ENCODE results near the gene RERE.

Gene RERE

DNA sequence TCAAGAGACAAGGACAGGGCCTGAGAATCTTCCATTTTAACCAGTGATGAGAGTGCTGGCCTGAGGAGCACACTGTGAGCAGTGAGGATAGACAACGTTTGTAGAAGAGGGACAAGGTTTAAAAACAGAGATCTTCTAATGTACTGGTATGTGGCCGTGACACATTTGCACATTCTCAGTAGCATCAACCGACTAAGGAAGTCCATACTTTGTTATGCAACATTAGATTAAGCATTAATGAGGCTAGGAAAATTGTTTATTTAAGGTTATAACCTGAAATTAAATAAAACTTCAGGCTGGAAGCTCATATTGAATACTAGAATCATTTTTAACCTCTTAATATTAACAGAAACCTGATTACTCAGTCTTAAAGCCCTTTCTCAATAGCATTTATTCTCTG, 400.6 kb downstream of the RERE start:
- DNase-seq, result no peak

DNA sequence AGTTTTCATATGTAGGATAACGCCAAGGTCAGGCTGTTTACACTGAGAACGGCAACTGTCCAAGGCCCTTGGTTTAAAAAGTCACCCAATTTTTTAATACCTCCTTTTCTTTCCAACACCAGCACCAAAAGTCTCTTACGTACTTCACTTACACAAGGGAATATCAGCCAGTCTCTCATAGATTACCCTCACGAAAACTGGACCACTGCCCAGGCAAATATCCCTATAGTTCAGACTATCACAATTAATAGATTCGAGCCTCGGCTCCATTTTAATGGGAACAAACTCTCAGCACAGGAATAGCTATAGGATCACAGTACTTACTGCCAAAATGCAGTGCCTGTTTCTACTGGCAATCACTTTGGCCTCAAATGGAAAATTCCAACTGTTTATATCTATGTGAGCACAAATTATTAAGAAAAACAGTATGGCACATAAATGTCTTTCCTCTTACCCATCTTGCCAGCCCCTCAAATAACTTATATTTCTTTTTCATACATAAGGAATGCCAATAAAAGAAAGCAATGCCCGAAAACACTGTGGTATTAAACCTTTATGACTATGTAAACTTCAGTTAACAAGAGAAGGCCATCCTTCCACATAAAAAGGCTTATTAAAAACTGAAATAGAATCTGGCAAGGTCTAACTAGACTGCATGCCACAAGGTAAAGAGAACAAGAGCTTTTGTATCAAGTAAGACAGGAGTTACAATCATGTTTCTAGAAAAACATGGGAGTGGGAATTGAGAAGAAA, 401.7 kb downstream of the RERE start:
- no peak for DNase-seq

DNA sequence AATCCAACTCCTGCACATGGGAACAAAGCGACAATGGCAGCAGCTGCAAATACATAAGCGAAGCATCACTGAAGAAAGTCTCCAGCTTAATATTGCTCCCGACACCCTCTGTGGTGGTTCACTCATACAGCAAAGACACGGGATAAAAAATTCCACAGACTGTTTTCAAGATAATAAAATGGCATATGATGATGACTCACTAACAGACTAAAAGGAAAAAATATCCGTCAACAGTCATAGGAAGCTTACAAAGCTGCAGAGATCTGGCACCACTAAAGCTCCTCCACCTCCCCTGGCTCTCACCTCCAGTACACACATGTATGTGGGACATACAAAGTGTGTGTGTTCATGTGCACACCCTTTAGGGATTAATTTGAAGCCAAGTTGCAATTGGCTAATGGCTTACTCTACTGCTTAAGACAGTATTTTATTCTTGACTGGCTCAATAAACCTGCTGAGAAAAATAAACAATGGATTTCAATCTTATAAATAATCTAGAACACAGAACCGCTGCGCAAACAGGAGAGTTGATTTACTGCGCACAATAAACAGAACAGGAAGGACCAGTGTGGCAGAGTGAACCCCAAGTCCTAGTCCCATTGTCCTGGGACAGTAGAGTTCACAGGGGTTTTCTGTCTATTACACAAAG, 405.1 kb downstream of the RERE start:
- no peak for DNase-seq

DNA sequence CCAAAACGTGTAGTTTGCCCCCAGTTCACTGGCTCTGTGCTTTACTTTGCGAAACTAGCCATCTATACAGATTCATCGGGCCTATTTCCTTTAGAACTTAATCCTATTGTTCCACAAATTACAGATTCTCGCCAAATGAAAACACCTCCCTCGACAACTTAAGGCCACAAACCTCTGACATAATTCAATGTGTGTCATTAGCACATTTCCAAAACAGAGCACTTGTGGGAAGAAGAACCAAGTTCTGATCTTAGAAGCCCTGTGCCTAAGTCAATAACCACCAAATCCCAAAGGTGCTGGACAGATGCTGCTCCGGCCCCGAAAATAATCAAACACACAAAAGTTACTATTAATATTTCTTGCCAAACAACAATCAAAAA, 405.6 kb downstream of the RERE start:
- DNase-seq, result no peak

DNA sequence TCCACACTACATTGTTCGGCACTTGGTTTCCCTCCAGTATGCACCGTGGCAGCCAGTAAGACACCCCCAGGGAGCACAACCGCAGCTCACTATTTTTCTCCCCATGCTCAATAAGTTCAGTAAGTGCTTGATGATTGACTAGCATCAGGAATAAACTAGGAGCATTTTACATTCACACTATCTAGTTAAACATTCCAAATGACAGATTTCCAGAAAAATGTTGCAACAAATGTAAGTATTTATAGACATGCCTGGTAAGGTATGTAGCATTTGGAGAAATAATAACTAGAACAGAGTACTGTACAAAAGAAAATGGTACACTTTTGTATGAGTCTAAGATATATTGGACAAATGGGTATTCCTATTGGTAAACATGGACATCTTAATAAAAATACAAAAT, 406.6 kb downstream of the RERE start:
- DNase-seq, result no peak

DNA sequence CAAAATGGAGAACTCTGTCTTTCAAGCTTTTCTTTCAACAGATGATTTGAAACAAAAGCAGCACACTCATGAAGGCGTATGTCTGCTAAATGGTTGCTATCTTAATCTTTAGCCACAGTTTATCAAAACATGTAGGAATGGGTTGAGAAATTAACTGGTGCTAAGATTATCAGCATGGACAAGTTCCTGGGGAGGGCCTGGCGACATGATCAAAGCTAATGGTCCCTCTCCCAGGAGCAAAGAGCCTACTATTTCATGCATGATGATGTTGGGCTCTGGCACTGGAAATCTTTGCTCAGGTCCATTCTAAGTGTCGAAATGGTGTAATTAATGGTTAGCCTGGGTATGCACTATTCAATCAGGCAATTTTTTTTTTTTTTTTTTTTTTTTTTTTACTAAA, 407.8 kb downstream of the RERE start:
- DNase-seq, result no peak

DNA sequence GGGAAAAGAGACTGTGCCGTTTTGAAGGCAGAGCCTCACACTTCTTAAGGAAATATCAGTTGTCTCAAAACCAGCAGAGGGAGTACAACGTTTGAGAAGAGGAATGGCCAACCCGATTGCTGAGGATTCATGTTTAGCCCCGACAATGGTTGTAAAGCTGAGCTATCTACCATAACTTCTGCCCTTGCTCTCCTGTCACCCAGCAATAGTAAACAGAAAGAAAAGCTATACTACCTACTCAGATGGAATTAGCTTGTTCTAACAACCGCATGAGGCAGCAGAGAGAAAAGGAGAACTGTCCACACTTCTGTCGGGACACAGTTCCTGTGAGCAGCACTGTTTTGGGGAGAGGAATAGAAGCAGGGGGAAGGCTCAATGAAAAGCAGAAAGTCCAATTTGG, 408.3 kb downstream of the RERE start:
- no peak for DNase-seq

DNA sequence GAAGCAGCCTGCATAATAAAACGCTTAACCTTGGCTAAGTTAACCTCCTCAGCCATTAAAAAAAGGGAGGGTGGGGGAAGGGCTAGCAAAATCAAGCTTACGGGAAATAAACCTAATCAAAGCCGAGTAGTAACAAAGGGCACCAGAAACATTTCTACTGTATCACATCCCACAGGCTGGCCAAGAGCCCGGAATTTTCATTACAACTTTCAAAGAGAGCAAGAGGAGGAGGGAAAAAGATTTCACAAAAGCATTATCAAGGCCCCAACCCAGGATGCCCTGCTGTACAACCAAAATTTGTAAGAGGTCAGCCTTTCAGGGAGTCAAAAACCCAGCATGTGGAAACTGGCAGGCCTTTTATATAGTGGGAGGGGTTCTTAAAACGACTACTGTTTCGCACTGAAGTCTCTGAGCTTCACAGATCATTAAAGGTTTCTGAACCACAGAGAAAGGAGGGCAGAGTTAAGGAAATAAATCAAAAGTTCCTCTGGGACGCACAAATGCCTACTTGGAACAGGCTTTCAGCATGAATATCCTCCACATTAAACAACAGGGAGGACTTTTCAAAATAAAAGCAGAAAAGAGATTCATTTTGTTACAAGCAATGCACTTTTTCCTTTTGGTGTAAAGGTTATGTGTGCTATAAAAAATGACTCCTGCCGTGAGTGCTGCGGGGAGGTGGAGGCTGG, 409.1 kb downstream of the RERE start:
- no peak for DNase-seq

DNA sequence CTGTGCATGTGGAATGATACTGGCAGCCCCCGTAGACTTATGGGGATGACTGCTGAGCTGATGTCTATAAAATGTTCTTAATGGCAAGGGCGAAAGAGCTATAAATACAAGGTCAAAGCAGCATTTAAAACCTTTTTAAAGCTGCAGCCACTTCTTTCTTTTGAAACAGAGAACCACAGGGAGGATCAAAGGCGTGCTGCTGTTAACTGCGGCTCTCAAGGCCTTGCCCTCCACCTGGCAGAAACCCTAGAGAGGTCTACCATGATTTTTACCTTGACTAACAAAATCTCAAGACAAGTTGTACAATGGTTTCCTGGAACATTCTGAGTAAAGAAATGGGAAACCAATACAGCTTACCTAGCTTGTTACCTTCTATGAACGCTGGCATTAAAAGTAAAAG, 409.8 kb downstream of the RERE start:
- DNase-seq, result no peak

DNA sequence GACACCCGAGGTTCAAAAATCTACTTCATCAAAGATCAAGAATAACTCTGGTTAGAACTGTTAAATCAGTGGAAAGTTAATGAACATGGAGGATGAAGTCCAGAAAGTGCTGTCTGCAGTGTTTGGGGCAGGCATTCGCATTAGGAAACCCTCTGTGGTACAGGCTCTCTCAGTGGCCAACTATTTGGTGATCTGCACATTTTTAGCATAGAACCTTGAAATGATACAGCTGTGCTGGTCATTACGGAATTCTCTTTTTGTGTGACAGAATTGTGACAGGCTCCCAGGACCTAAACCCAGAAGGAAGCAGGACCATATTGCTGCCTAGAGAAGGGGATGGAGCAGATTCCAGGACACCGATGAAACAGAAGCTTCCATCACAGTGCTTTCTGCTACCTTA, 410.5 kb downstream of the RERE start:
- no peak for DNase-seq

DNA sequence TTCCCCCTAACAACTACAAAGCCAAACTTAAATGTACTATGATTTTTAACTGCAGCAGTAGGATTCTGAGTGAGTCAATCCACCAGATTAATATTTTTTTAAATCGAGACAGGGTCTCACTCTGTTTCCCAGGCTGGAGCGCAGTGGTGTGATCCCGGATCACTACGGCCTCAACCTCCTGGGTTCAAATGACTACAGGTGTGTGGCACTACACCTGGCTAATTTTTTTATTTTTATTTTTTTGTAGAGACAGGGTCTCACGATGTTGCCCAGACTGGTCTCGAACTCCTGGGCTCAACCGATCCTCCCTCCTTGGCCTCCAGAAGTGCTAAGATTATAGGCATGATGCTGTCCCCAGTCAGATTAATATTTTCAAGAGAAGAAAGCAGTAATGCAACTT, 411.4 kb downstream of the RERE start:
- no peak for DNase-seq

DNA sequence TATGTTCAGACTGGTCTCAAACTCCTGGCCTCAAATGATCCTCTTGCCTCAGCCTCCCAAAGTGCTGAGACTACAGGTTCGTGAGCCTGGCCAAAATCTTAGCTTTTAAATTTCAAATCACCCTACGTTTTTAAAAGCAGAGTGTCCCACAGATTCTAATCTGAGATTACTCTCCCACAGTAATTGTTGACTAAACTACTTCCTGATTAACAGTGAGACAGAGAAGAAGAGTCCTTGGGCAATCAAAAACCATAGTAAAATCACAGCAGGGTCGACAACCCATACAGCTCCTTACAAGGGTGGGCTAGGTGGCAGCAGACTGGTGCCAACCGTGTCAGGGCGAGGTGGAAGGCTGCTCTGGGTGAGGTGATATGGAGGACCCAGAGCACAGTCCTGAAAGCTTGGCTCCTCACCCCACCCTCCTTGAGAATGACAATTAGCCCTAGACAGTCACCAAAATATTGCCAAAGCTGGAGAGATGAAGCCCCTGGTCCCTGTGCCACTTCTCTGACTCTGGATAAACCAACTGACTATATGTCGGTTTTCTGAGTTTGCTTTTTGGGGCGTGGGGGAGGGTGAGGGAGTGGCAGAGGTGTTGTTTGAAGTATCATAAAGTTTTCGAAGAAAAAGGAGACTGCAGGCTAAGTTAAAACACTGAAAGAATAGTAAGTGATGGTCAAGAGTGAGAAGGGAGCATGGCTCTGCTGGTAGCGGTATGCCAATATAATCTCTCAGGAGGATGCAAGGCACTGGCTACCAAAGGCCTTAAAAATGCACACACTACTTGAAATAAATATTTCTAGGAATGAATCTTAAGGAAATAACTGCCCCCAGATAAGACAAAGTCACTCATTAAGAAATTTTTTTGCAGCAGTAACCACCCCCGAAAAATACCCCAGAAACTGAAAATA, 412.7 kb downstream of the RERE start:
- DNase-seq, result no peak

DNA sequence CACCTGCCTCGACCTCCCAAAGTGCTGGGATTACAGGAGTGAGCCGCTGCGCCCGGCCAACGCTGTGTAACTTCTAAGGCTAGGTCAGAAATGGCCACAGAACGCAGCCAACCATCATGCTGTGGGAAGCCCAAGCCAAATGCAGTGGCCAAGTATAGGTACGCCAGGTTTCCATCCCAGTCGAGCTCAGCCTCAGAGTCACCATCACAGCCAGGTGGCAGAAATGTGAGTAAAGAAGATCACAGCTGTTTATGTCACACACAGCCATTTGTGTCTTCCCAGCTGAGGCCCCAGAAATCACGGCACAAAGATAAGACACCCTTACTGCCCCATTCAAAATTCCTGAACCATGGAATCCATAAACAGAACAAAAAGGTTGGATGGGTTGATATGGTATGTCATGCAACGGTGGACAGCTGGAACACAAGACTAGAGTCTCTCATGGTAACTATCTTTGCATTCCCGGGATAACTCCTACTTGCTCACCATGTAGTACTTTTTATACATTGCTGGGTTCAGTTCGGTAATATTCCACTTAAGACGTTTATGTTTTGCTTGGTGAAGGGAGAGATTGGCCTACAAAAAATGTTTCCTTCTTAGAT, 415.2 kb downstream of the RERE start:
- DNase-seq, result no peak

DNA sequence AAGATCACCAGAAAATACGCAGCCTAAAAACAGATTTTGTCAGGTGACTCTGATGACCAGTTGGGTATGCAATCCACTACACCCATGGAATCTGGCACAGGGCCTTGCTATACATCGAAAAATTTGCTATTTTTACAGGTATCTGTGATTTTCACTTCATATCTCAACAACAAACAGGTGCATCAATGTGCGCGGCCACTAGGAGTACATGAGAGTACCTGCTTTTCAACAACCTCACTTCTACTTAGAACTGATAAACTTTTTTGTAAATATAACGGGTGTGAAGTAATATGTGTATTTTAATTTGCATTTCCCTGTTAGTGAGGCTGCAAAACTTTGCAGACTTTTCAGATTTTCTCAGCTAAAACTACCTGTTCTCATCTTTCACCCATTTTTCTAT, 418.8 kb downstream of the RERE start:
- DNase-seq, result no peak

DNA sequence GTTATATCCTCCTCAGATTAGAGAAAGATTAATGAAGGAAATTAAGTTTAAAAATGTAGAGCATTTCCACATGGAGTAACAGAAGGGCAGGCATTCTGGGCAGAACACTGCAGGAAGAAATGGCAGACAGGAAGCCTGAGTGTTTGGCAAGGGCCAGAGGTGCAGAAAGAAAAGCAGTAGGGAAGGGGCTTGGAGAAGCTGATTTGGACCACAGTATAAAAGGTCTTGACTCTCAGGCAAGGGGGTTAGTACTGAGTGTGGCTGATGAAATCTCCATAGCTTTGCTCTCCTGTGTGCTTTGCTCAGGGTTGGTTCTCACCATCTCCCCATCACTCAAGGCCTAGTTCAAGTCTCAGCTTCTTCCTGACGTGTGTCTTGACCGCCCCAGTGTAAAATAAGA, 419.4 kb downstream of the RERE start:
- no peak for DNase-seq

DNA sequence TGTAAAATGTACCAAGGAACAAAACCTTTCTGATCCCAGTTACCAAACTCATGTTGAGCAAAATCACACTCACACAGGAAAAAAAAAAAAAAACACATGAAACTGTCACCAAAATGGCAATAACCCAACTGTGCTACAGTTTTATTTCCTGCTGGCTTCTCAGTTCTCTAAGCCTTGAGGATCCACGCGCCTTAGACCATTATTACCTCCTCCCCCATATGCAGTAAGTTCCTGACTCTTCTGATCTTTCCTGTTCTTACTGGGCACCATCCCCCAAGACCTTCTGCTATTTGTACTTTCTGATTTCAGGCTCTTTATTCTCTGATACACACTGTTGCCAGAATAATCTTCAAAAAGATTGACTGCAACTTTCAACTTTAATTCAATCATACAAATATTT, 419.9 kb downstream of the RERE start:
- no peak for DNase-seq

DNA sequence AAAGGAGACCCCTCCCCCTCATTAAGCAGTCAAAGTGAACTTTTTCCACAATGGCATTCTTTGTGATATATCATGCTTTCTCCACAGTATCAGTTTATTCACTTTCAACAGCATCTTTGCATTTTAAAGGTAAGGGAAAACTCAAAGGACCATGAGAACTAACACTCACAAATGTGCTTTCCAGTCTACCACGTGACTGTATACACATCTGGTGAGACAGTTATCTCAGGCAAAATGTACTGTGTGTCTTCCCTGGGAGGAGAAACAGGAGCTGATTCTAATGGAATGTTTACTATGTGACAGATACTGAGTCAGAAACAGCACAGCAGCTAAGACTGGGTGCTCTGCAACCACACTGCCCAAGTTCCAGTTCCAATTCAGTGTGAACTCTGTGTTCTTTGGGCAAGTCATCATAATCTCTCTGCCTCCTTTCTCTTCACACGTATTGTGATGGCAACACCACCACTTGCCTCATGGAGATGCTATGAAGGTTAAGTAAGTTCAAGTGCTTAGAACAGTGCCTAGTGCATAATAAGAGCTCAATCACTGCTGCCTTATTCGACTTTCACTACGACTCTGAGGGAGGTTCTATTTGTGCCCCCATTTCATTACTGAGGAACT, 420.5 kb downstream of the RERE start:
- DNase-seq, result no peak

DNA sequence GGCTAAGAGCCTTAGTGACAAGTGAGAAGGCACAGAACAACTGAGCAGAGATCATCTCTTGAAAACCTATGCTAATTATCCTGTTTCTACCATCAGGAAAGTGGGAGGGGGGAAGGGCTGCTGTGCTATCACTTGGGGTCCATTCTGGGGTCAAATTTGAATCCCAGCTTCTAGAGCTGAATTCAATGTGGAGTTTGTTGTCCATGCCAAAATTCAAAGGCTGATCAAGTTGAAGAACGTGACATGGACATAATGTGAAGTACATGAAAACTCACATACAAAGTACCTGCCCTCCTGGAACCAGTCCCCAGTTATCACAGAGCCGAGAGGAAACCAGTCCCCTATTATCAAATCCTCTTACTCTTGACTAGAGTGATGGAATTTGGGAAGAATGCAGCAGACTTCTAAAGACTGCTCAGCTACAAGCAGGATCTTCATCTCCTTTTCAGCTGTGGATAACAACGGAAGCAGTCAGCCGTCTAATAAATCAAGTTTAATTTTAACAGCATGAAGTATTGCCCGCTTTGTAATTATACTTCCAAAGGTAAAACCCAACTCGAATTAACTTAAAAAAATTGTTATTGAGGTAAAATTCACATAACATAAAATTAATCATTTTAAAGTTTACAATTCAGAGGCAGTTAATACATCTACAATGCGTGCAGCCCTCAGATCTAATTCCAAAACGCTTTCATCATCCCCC, 421.2 kb downstream of the RERE start:
- DNase-seq, result no peak

DNA sequence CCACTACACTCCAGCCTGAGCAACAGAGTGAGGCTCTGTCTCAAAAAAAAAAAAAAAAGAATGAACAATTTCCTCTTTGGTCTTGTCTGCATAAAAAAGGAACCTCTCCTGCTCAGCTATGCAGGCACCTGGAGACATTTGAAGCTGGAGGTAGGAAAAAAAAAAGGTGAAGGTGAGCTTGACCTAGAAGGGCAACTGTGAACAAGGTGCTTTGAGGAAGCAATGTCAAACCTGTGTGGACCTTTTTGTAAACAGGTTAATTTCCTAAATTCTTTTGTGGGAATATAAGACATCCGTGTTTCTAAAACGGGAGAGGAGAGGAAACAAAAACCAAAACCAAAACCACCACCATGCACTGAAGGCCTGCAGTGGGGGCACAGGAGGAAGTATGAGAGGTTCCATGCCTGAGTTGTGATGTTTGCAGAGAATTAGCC, 422.0 kb downstream of the RERE start:
- no peak for DNase-seq

DNA sequence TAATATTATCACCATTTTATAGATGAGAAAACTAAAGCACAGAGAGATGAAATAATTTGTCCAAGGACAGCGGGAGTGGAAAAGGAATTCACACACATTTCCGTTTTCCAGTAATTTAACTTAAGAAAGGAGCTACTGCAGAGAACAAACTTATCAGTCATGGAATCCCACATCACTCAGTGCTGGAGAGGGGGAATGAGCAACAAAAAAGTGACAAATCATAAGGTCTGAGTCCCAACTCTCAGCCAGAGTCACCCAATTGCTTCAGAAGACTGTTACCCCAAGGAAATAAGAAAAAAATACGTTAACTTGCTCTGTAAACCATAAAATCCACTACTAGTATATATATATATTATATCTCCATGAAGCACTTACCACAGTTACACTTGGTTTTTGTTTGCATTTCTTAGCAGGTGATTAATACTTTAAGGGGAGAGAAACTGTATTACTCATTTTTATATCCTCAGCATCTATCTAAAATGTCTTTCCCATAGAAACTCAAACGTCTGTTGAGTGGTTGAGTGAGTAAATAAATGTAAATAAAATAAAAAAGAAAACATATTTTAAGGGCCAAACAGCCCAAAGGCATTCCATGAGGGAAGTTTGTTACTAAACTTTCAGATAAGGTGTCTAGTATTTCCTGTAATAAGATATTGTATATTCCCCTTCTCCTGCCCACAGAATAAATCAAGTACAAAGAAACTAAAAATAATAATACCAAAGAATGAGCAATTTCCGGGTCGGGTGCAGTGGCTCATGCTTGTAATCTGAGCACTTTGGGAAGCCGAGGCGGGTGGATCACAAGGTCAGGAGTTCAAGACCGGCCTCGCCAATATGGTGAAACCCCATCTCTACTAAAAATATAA, 422.8 kb downstream of the RERE start:
- peak; percentile 31 to 35 for DNase-seq

DNA sequence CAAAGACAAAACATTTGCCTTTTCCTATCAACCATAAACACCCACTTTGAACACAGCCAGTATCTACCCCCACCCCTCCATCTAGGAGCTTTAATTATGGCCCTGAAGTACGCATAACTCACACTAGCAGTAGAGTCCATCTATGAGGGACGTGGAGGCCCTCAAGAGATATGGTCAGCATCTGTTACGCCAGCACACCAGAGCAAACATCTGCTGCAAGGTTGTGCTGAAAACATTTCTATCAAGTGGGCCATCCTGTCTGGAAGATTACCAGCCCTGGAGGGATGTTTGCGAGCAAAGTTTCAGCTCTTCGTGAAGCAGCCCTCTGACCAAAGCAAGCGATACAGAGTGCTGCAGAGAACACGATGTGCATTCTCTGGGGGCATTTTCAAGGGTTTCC, 424.9 kb downstream of the RERE start:
- no peak for DNase-seq

All from activated CD4-positive, alpha-beta T cell treated with anti-CD3 and anti-CD28 coated beads, Interleukin-2, amount 50 U/mL, for 4 hours (primary cell).